Stimulated activated CD8-positive, alpha-beta memory T cell treated with anti-CD3 and anti-CD28 coated beads, Interleukin-15, amount 100 ng/mL, for 4 hours (primary cell): Measurements from ENCODE around the gene RBM6.
"Not testable (repeated sequence)": the region's sequence is repeated elsewhere in the genome, so short reads cannot be mapped to it uniquely, and the experiment has no call there.

Experiments
- DNase-seq, 2 donors: peaks; one replicate each; pipeline ENCODE4 v3.0.0-alpha.2; 2020; ENCODE audit warnings: low read depth in 2 of 2

RBM6 gene

DNA sequence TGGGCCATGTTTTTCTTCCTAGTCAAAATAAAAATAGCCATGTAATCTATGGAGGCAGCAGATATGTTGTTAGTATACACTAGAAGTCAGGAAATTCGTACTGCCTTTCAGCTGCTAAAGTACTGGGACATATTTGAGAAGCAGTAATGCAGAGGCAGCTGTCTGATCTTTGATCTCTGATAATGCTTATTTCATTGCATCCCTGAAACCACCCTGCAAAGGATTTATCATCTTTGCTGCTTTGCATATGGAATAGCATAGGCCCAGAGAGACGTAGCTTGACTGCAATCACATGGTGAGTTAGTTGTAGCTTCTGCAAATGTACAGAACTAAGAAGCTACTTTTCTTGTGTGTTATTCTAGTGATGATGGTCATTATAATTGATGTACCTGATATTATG, 52.4 kb downstream of the RBM6 start:
- no peak for DNase-seq

GRCh38 chr3:49994476-49994875, 54.5 kb downstream of the RBM6 start:
- DNase-seq: no peak

GRCh38 chr3:49996016-49996415, 56.1 kb downstream of the RBM6 start:
- no peak for DNase-seq

- DNase-seq: no peak
Measured at GRCh38 chr3:49997862-49998261, 57.9 kb downstream of the RBM6 start.

GRCh38 chr3:49998326-49998725, 58.4 kb downstream of the RBM6 start:
- DNase-seq: no peak

DNA sequence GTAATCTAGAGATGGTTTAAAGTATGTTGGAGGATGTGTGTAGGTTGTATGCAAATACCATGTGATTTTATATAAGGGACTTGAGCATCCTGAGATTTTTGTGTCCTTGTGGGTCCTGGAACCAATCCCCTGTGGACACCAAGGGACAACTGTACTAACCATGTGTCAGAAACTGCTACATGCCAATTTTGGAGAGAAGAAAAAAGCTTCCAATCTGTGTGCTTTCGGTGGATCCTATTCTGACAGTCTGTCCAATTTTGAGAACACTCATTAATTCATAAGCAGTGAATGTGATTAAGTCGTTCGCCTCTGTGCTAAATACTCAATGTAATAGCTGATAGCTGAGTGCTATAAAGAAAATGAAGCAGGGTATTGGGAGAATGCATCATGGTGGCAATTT, 61.6 kb downstream of the RBM6 start:
- no peak for DNase-seq

DNA sequence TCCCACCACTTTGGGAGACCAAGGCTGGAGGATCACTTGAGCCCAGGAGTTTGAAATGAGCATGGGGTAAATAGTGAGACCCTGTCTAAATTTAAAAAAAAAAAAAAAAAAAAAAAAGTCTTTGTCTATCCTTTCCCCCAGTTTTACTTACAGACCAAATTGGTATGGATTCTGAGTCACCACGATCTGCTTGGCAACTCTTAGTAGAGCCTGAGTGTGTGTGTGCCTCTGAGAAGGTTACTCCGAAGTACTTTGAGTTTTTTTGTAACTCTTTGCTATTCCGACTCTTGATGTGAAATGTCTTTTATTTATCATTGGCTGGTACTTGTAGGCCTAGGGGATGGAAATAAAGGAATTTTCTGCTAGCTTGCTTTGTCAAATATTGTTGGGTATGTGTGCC, 63.3 kb downstream of the RBM6 start:
- DNase-seq: no peak

- DNase-seq: no peak
Measured at GRCh38 chr3:50003824-50004223, 63.9 kb downstream of the RBM6 start.

DNA sequence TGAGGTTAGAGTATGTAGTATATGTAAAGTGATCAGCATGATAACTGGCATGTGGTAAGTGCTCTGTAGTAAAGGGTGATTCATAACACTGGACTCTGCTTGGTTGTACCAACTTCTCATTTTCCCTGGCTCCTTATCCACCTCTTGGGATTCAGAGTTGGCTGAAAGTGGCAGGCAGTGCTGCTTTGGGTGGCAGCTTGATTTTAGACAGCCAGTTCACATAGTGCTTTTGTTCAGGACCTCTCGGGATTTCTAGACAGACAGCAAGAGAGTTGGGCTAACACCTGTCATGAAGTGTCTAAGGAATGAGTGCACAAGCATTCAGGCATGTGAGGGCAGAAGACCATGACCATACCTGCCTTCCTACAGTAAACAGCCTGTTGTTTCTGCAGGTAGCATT, 69.0 kb downstream of the RBM6 start:
- DNase-seq: no peak

DNA sequence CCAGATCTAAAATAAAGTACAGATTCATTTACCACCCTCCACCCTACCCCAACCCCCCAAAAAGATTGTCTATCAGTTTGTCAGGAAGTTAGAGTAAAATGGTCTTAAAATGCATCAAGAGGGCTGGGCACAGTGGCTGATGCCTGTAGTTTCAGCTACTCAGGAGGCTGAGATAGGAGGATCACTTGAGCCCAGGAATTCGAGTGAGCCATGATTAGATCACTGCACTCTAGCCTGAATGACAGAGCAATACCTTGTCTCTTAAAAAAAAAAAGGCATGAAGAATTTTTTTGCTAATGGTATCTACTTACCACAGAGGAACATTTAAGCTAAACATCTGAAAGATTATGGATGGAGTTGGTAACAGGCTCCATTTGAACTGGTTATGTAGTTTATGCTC, 71.0 kb downstream of the RBM6 start:
- no peak for DNase-seq

- no peak for DNase-seq
Measured at GRCh38 chr3:50015918-50016317, 76.0 kb downstream of the RBM6 start.

DNA sequence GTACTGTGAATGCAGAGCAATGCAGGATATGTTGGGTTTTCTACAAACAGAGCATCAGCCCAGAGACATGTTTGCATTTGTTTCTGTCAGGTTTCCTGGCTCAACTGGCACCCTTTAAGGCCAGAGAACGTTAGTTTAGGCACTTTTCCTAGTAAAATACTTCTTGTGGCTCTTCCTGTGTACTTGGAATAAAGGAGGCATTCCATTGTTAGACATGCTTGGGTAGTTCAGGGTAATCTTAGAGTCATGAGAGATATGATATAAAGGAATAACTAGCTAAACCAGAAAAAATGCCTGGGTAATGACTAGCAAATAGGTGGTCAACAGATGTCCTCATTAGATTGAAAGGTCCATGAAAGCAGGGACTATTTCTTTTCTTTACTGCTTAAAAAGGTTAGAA, 88.4 kb downstream of the RBM6 start:
- DNase-seq: no peak

DNA sequence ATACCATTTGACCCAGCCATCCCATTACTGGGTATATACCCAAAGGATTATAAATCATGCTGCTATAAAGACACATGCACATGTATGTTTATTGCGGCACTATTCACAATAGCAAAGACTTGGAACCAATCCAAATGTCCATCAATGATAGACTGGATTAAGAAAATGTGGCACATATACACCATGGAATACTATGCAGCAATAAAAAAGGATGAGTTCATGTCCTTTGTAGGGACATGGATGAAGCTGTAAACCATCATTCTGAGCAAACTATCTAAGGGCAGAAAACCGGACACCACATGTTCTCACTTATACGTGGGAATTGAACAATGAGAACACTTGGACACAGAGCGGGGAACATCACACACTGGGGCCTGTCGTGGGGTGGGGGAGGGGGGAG, 91.3 kb downstream of the RBM6 start:
- not testable (repeated sequence) for DNase-seq

DNA sequence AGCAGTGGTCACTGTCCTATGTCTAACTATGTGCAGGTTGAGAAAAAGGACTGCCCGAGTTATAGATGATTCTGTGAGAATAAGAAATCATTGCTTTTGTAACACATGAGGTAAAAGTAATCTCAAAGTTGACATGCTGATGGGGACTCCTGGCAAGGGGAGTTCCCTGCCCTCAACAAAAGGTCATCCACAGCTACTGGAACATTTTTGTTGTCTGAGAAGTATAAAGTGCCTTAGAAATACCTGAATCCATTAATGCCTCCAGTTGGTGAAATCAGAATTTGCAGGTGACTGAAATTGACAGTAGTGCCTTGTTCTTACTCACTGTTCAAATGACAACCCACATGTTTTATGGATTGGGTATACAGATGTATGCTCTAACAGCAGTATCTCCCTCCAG, 105.0 kb downstream of the RBM6 start:
- DNase-seq: no peak

GRCh38 chr3:50047426-50047825, 107.5 kb downstream of the RBM6 start:
- no peak for DNase-seq

- DNase-seq: no peak
Measured at GRCh38 chr3:50050361-50050760, 110.4 kb downstream of the RBM6 start.

DNA sequence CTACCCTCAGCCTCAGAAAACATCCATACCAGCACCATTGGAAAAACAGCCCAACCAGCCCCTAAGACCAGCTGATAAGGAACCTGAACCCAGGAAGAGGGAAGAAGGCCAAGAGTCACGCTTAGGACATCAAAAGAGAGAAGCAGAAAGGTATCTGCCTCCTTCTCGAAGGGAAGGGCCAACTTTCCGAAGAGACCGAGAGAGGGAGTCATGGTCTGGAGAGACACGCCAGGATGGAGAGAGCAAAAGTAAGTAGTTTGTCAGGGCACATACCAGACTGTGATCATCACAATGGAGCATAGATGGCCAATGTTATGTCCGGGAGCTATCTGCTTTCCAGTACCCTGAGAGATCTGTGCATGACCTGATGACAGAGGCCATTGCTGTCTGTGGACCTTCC, 117.8 kb downstream of the RBM6 start:
- DNase-seq: no peak

GRCh38 chr3:50068134-50068533, 128.2 kb downstream of the RBM6 start:
- DNase-seq: no peak

GRCh38 chr3:50078091-50078490, 138.1 kb downstream of the RBM6 start:
- DNase-seq: no peak

DNA sequence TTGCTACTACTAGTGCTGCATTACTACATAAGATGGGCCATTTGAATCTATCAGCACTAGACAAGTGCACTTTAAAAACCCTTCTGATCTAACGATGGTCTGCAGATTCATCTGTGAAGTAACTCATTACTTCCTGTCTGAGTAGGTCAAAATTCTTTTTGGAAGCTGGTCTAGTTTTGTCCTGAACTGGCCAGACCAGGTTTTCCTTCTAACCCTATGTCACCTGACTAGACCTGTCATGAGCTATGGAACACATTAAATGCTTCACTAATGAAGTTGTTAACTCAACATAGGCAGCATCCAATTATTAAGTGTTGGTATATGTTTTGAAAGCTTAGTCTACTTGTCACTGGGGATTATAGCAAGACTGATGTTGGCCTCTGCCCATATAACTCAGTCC, 138.7 kb downstream of the RBM6 start:
- no peak for DNase-seq

GRCh38 chr3:50084951-50085350, 145.0 kb downstream of the RBM6 start:
- not testable (repeated sequence) for DNase-seq

GRCh38 chr3:50088725-50089608, 149.0 kb downstream of the RBM6 start, which contains the start of gene RBM5:
TSS of gene RBM5 (plus strand) at chr3:50088919. CDS start at chr3:50090435, 1,516 bp downstream.
- DNase-seq: peak; percentile 77 to 87

DNA sequence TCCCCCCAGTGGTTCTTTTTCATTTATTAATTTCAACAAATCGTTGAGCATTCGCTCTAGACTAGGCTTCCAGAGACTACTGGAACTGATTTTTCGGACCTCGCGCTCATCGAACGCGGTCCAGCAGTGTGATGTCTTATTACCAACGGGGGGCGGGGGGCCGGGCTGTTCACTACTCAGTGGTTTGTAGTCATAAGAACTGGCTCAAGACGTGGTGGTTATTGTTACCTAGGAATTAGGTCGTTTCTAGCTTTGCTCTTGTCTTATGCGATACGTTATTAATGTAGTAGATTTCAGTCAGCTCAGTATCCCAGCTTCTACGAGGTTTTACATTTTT, 149.6 kb downstream of the RBM6 start:
- DNase-seq: no peak

DNA sequence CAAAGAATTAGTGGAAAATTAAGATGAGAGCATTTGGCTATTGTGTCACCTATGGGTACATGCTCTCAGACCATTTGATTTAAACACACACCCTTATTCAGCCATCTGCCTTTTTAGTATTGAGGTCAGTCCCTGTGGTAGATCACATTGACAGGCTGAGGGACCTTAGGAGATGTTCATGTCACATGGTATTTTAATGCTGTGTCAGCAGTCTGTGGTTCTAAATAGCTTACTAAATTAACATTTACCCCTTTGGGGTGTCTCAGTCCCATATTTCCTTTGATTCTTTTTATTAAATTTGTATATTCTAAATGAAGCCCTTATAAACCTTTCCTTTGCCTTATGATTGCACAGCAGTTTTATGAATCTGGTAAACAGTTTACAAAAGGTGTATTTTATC, 151.0 kb downstream of the RBM6 start:
- no peak for DNase-seq
